Measurements from ENCODE around the gene HSD17B1.
"Not testable (repeated sequence)": the region's sequence is repeated elsewhere in the genome, so short reads cannot be mapped to it uniquely, and the experiment has no call there.

HSD17B1 gene

DNA sequence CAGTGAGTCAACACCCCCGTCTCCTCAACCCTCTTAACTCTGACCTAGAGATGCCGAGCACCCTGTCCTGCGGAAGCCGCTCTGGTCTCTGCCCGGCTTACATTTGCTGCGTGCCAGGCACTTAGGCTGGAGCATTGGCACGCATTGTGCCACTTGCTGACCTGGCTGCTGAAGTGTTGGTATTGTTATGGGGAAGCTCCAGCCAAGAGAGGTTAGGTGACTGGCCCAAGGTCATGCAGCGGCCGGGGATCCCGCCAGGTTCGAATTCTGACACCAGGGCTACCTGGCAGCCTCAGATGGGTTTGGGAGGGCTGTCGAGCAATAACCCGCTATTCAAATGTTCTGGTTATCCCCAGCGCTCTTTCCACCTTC lies 5.0 kb upstream of the HSD17B1 start:
- DNase-seq (ENCODE audit: low read depth): no peak

- peak; percentile 63 for DNase-seq (ENCODE audit: low read depth)
Measured at GRCh38 chr17:42548070-42548837, 4.5 kb upstream of the HSD17B1 start.

GRCh38 chr17:42548993-42549755 lies 3.5 kb upstream of the HSD17B1 start:
- no peak for DNase-seq (ENCODE audit: low read depth)

DNA sequence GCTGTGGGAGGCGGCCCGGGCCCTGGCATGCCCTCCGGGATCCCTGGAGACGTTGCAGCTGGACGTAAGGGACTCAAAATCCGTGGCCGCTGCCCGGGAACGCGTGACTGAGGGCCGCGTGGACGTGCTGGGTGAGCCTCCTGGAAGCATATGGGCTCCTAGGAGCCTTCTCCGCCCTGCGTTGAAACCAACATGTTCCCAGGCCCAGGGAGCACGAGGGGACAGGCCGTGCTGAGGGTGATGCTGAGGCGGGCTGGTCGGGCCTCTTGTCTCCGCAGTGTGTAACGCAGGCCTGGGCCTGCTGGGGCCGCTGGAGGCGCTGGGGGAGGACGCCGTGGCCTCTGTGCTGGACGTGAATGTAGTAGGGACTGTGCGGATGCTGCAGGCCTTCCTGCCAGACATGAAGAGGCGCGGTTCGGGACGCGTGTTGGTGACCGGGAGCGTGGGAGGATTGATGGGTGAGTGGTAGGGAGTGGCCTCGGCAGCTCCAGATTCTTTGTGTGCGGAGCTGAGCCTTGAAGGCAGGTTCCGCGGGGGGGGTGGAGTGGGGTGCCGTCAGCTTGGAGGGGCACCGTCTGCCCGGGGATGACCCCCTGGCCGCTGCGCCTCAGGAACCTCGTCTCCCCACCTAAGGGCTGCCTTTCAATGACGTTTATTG lies 567 bp downstream of the HSD17B1 start:
- DNase-seq (ENCODE audit: low read depth): no peak

- DNase-seq (ENCODE audit: low read depth): no peak
Measured at GRCh38 chr17:42553866-42554249, 1.1 kb downstream of the HSD17B1 start.

- peak; percentile 56 for DNase-seq (ENCODE audit: low read depth)
Measured at GRCh38 chr17:42554250-42555121, 1.8 kb downstream of the HSD17B1 start.

DNA sequence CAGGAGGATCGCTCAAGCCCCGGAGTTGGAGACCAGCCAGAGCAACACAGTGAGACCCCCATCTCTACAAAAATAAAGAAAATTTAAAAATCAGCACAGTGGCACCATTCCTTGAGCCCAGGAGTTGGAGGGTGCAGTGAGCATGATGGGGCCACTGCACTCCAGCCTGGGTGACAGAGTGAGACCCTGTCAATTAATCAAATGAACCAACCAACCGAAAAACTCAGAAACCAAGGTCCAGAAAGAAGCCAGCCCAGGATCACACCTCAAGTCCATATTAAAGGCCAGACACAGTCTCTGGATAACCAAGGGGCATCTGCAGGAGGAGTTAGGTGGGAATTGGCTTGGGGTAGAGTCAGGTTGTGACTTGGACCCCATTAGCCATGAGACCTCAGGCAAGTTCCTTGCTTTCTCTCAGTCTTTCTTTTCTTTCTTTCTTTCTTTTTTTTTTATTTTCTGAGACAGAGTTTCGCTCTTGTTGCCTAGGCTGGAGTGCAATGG lies 2.4 kb downstream of the HSD17B1 start:
- no peak for DNase-seq (ENCODE audit: low read depth)

DNA sequence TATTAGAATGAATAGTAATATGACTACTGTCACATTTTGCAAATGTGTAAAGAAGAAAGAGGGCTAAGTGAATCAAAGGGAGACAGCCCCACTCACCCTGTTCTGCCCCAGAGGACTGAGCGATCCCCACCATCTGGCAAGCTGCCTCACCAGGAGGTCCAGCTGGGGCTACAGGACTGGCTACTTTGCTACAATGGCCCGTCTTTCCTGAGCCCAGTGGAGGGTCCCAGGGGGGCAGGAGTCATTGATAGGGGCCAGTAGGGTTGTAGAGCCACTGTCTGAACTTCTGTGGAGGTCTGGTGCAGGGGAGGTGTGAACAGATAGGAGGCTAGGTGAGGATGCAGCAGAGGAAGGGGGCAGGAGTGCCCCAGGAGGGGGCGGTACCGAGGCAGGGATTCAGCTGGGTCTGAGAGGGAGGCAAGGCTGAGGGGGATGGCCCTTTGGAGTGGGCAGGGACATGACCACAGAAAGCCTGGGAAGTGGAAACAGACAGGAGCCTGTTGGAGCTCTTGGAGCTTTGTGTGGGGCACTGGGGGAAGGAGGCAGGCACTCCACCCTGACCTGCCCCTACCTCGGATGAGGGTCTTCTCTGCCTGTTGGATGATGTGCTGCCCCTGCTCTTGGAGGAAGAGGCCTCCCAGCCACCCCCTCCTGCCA lies 3.4 kb downstream of the HSD17B1 start:
- not testable (repeated sequence) for DNase-seq (ENCODE audit: low read depth)

GRCh38 chr17:42559075-42559474 lies 6.4 kb downstream of the HSD17B1 start:
- DNase-seq (ENCODE audit: low read depth): no peak

DNA sequence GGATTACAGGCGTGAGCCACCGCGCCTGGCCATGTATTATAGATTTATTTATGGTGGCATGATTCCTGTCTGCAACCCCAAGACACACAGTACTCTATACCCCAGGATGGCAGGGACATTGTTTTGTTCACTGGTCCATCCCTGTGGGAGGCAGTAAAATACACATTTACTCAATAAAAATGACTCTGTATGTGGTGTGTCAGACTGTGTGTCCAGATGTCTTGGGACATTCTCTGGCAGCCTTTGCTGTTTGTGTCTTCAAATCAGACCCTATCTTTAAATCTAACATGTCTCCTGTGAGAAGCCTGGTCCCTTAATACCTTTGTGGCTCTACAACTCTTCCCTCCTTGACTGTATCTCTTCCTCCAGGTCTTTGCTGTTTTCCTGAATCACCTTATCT lies 7.5 kb downstream of the HSD17B1 start:
- DNase-seq (ENCODE audit: low read depth): no peak

GRCh38 chr17:42561897-42562387 lies 9.2 kb downstream of the HSD17B1 start, which contains the start of gene COASY:
COASY (plus strand) TSS chr17:42562148; CDS start chr17:42562623, 475 bp downstream.
- DNase-seq (ENCODE audit: low read depth): peak; percentile 81

- no peak for DNase-seq (ENCODE audit: low read depth)
Measured at GRCh38 chr17:42562388-42563142, 9.8 kb downstream of the HSD17B1 start.

DNA sequence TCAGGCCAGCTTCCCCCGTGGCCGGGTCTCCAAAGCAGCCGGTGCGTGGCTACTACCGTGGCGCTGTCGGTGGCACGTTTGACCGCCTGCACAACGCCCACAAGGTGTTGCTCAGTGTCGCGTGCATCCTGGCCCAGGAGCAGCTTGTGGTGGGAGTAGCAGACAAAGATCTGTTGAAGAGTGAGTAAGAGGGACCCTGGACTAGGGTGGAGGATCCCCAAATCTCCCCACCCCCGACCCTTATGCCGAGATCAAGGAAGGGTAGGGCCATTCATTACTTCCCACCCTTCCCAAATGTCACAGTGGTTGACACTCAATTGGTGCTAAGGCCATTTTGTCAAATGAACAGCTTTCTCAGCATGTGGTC lies 10.4 kb downstream of the HSD17B1 start:
- DNase-seq (ENCODE audit: low read depth): no peak

DNA sequence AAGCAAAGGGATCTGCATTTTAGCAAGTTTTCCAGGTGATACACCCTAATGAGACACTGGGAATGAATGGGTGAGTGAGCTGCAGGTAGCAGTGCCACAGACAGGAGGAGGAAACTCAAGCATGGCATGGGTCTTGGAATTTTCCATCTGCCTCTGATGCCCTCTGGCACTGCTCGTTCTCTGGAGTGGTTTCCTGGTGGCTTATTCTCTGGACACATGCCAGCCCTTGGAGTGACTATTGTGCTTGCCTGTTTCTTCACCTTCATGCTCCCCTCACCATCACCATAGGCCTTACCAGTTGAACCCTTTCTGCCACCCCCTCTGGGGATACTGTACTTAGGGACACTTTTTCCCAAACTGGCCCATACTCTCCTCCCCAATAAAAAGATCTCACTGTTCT lies 10.8 kb downstream of the HSD17B1 start:
- no peak for DNase-seq (ENCODE audit: low read depth)

DNA sequence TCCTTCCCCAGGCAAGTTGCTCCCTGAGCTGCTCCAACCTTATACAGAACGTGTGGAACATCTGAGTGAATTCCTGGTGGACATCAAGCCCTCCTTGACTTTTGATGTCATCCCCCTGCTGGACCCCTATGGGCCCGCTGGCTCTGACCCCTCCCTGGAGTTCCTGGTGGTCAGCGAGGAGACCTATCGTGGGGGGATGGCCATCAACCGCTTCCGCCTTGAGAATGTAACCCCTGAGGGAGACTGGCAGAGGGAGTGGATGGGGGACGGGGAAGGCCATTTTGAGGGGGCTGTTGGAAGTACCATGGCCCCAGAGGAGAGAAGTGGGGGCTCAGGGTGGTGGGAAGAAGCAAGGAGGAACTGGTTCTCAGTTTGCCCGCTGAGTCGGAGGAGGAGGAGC lies 11.2 kb downstream of the HSD17B1 start:
- no peak for DNase-seq (ENCODE audit: low read depth)

- no peak for DNase-seq (ENCODE audit: low read depth)
Measured at GRCh38 chr17:42564815-42565522, 12.2 kb downstream of the HSD17B1 start.

DNA sequence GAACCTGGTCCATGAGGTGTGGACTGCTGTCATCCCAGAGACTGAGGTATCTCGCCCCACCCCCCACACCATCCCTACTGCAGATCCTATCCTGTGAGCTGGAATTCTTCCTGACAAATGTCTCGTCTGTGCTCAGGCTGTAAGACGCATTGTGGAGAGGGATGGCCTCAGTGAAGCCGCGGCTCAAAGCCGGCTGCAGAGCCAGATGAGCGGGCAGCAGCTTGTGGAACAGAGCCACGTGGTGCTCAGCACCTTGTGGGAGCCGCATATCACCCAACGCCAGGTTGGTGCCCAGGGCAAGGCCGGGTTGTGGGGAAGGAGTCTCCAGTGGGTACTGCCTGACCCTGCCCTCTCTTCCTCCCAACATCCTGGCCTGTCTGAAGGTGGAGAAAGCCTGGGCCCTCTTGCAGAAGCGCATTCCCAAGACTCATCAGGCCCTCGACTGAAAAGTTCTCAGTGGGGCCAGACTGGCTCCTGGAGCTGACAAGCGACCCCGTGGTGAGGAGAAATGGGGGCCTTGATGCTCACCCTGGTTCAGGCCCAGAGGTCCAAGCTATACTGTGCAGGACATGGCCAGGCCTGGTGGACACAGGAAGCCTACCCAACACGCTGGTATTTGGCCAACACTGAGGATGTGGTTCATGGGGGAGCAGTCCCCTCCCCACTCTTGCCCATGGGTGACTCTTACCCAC lies 12.9 kb downstream of the HSD17B1 start:
- no peak for DNase-seq (ENCODE audit: low read depth)

DNA sequence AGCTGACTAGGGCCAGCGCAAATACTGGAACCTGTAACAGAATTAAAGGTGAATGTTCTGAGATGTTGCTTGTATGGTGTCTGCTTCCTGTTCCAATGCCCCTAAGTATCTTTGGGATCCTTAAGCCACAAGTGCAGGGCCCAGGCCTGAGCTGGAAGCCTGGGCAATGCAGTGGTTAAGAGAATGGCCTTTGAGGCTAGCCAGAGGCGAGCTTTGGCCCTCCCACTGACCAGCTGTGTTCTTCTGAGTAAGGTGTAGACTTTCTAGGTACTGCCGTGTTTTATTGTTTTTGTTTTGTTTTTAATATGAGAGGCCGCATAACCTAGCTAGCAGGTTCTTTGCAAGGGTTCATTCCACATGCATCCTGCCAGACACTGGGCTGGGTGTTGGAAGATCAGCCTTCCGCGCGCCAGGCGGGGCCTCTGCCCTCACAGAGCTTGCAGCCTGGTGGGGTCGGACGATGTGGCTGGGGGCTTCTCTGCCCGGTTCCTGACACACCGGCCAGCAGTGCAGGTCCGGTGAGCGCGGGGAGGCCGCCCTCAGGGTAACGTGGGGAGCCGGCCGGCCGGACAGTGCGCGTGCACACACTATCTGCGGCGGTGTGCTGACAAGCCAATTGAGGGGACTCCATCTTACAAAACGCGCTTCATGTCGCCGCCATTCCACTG lies 13.6 kb downstream of the HSD17B1 start:
- DNase-seq (ENCODE audit: low read depth): no peak
